HPDE6-E6E7 (cell line): ENCODE results near the gene VAMP4.

ENCODE experiments used
- DNase-seq: peaks from one replicate; pipeline ENCODE4 v3.0.0; 2011; ENCODE audit warnings: missing footprints; ENCODE audit errors: extremely low spot score

The VAMP4 gene

GRCh38 chr1:171652234-171652822 lies 89.5 kb downstream of the VAMP4 start, which contains the start of gene MYOC:
Gene MYOC (minus strand): TSS chr1:171652688. CDS start chr1:171652611, 77 bp downstream.
- no peak for DNase-seq
